Duodenal mucosa (tissue), 2 donors: ENCODE results near the gene APOL6.
A peak's percentile ranks its signal among the peaks of the same experiment; 100 is the strongest.

Experiments
- H3K27ac ChIP-seq: one replicate; pipeline ENCODE4 v1.7.0; 2013; ENCODE audit warnings: low read depth, low read length
- H3K27me3 ChIP-seq, 2 donors: one replicate each; pipeline ENCODE4 v1.7.0; 2013; ENCODE audit warnings: low read length in 2 of 2, control low read depth in 1 of 2; ENCODE audit not compliant: insufficient read depth in 2 of 2, control insufficient read depth in 1 of 2
- H3K36me3 ChIP-seq, 2 donors: one replicate each; pipeline ENCODE4 v1.7.0; 2013; ENCODE audit warnings: low read length in 2 of 2, control low read depth in 1 of 2; ENCODE audit not compliant: insufficient read depth in 2 of 2, control insufficient read depth in 1 of 2
- H3K4me1 ChIP-seq, 2 donors: one replicate each; pipeline ENCODE4 v1.7.0; 2013; ENCODE audit warnings: low read length in 2 of 2, control low read depth in 1 of 2; ENCODE audit not compliant: insufficient read depth in 2 of 2, control insufficient read depth in 1 of 2
- H3K4me3 ChIP-seq, 2 donors: one replicate each; pipeline ENCODE4 v1.7.0; 2013; ENCODE audit warnings: low read length in 2 of 2, low read depth in 1 of 2
- H3K9ac ChIP-seq, 2 donors: one replicate each; pipeline ENCODE4 v1.7.0; 2013; ENCODE audit warnings: low read length in 2 of 2, low read depth in 1 of 2
- H3K9me3 ChIP-seq, 2 donors: one replicate each; pipeline ENCODE4 v1.7.0; 2013; ENCODE audit warnings: low read length in 2 of 2, control low read depth in 1 of 2; ENCODE audit not compliant: control insufficient read depth in 1 of 2

Gene APOL6, protein sequence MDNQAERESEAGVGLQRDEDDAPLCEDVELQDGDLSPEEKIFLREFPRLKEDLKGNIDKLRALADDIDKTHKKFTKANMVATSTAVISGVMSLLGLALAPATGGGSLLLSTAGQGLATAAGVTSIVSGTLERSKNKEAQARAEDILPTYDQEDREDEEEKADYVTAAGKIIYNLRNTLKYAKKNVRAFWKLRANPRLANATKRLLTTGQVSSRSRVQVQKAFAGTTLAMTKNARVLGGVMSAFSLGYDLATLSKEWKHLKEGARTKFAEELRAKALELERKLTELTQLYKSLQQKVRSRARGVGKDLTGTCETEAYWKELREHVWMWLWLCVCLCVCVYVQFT

GRCh38 chr22:35648066-35649025, at the start of gene APOL6:
Gene APOL6, plus strand, starts transcription at chr22:35648446. Its CDS starts 7,980 bp downstream, at chr22:35656426.
- Histone ChIP-seq H3K4me1 (peaks cover 18 to 20% of the 10 kb centered on the region in 2 donors), H3K4me3 (peak within 1 kb of the TSS; percentile 91 to 98), H3K36me3 (peaks cover 0 to 3% of the 10 kb centered on the region in 2 donors), H3K27me3 (no peaks in the 10 kb centered on the region), H3K27ac (peak within 1 kb of the TSS; percentile 84), H3K9ac (peak within 1 kb of the TSS; percentile 91 to 99), H3K9me3 (no peaks in the 10 kb centered on the region)

- Histone ChIP-seq H3K4me1 (no peaks in the 10 kb centered on the region), H3K9ac (no peak overlapping the region), H3K27me3 (no peaks in the 10 kb centered on the region), H3K9me3 (no peaks in the 10 kb centered on the region), H3K36me3 (no peaks in the 10 kb centered on the region), H3K27ac (no peak overlapping the region), H3K4me3 (no peak overlapping the region)
Observed at GRCh38 chr22:35599364-35599763, 48.9 kb upstream of the APOL6 start.

DNA sequence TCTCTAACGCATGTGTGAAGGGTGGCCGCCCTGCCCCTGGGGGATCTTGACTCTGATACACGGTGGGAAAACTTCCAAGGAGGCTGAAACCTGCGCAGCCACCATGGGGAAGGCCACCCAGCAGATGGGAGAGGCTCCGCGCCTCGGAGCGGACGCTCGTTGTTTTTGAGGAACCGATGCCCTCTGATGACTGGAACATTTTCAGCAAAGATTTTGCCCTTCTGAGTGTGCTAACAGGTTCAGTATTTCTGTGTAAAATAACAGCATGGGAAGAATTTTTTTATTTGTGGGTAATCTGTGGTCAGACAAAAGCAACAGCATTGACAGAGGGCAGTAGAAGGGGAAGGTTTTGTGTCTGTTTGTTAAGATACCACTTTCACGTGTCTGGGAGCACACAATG, 47.8 kb upstream of the APOL6 start:
- no peaks in the 10 kb centered on the region for H3K27me3 ChIP-seq
- H3K9ac ChIP-seq = no peak overlapping the region
- no peak overlapping the region for H3K4me3 ChIP-seq
- no peaks in the 10 kb centered on the region for H3K36me3 ChIP-seq
- no peak overlapping the region for H3K27ac ChIP-seq
- peaks cover 0 to 3% of the 10 kb centered on the region in 2 donors for H3K4me1 ChIP-seq
- H3K9me3 ChIP-seq = no peaks in the 10 kb centered on the region

- H3K27me3 ChIP-seq = peaks cover 0 to 3% of the 10 kb centered on the region in 2 donors
- H3K36me3 ChIP-seq = no peaks in the 10 kb centered on the region
- H3K9me3 ChIP-seq = no peaks in the 10 kb centered on the region
- no peak overlapping the region for H3K4me3 ChIP-seq
- H3K4me1 ChIP-seq = peaks cover 0 to 3% of the 10 kb centered on the region in 2 donors
- H3K27ac ChIP-seq = no peak overlapping the region
- H3K9ac ChIP-seq = no peak overlapping the region
Observed at GRCh38 chr22:35601013-35601580, 47.1 kb upstream of the APOL6 start.

GRCh38 chr22:35601743-35602615, 46.3 kb upstream of the APOL6 start:
- Histone ChIP-seq H3K27me3 (peaks cover 0 to 3% of the 10 kb centered on the region in 2 donors), H3K4me3 (no peak overlapping the region), H3K9ac (no peak overlapping the region), H3K4me1 (peaks cover 0 to 3% of the 10 kb centered on the region in 2 donors), H3K36me3 (no peaks in the 10 kb centered on the region), H3K27ac (no peak overlapping the region), H3K9me3 (no peaks in the 10 kb centered on the region)

GRCh38 chr22:35604621-35605368, 43.5 kb upstream of the APOL6 start:
- no peaks in the 10 kb centered on the region for H3K9me3 ChIP-seq
- peaks cover 0 to 3% of the 10 kb centered on the region in 2 donors for H3K4me1 ChIP-seq
- H3K27me3 ChIP-seq = peaks cover under 1 to 3% of the 10 kb centered on the region in 2 donors
- H3K27ac ChIP-seq = no peak overlapping the region
- no peak overlapping the region for H3K4me3 ChIP-seq
- H3K9ac ChIP-seq = no peak overlapping the region
- no peaks in the 10 kb centered on the region for H3K36me3 ChIP-seq

DNA sequence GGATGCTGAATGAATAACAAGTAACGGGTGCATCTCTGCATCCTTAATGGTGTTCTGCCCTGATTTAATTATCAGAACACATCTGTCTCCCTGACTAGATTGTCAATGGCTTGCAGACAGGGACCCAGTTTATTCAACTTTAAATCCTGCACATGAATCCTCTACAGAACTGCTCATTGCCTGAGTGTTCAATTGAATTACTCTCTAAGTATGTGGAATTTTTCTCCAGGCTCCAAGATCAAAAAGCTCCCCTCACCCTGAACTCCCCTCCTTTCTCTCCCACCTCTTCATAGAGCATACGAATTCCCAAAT, 42.9 kb upstream of the APOL6 start:
- H3K4me1 ChIP-seq = peaks cover 0 to 3% of the 10 kb centered on the region in 2 donors

DNA sequence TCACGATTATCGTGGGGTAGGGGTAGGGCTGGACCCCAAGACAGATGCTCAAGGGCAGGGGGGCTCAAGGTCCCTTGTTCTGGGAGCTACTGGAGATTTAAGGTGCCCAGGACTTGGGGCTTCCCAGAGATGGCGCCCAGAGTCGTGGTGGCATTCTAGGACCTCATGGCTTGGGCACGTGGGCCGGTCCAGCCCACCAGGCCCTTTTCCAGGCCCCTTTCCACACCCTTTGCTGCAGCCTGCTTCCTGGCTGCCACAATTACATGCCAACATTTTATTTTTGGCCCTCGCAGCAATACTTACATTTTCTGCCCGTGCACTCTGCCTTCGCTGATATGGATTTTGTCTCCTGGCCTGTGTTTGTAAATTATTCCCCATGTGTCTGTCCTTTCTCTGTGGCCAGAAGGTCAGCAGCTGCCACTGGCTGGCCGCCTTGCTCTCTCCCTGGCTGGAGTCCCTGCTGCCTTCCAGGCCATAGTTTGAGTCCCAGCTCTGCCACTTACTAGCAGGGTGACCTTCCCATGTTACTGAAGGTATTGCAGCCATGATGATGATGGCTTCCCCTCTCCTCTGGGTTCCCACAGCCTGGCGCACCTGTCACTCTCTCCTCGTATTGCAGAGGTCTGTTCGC, 42.3 kb upstream of the APOL6 start:
- H3K4me3 ChIP-seq = no peak overlapping the region
- peaks cover 3% of the 10 kb centered on the region in 2 donors for H3K27me3 ChIP-seq
- H3K4me1 ChIP-seq = peaks cover 0 to 3% of the 10 kb centered on the region in 2 donors
- no peak overlapping the region for H3K27ac ChIP-seq
- no peak overlapping the region for H3K9ac ChIP-seq
- no peaks in the 10 kb centered on the region for H3K9me3 ChIP-seq
- no peaks in the 10 kb centered on the region for H3K36me3 ChIP-seq

More for the DNA sequence above, 42.9 kb upstream of the APOL6 start:
- Histone ChIP-seq H3K27ac (no peak overlapping the region), H3K36me3 (no peaks in the 10 kb centered on the region), H3K9me3 (no peaks in the 10 kb centered on the region), H3K4me3 (no peak overlapping the region), H3K27me3 (peaks cover 3% of the 10 kb centered on the region in 2 donors), H3K9ac (no peak overlapping the region)

GRCh38 chr22:35606916-35607315, 41.3 kb upstream of the APOL6 start:
- Histone ChIP-seq H3K9ac (no peak overlapping the region), H3K27me3 (peaks cover 3% of the 10 kb centered on the region in 2 donors), H3K4me3 (no peak overlapping the region), H3K9me3 (no peaks in the 10 kb centered on the region), H3K36me3 (no peaks in the 10 kb centered on the region), H3K4me1 (peaks cover 0 to 3% of the 10 kb centered on the region in 2 donors), H3K27ac (no peak overlapping the region)
